SHP77 treated with DMSO at 0.1 percent for 48 hours (cell line): ENCODE measurements around the gene STARD3NL.
"Not testable (repeated sequence)": the region's sequence is repeated elsewhere in the genome, so short reads cannot be mapped to it uniquely, and the experiment has no call there.

Source experiments
- DNase-seq: peaks from one replicate; lab custom pipeline; 2025; lab: John Stamatoyannopoulos, UW

The STARD3NL gene

GRCh38 chr7:38178004-38178694 lies at the start of gene STARD3NL:
Gene STARD3NL, plus strand, starts transcription at chr7:38178245. Its CDS starts 29,260 bp downstream, at chr7:38207505.
- DNase-seq = peak; percentile 100

- DNase-seq = no peak
Observed at GRCh38 chr7:38129162-38129561, 48.9 kb upstream of the STARD3NL start.

GRCh38 chr7:38129579-38129978 lies 48.5 kb upstream of the STARD3NL start:
- no peak for DNase-seq

GRCh38 chr7:38138171-38138570 lies 39.9 kb upstream of the STARD3NL start:
- no peak for DNase-seq

GRCh38 chr7:38141187-38141586 lies 36.9 kb upstream of the STARD3NL start:
- no peak for DNase-seq

- DNase-seq = no peak
Observed at GRCh38 chr7:38142736-38143135, 35.3 kb upstream of the STARD3NL start.

- no peak for DNase-seq
Observed at GRCh38 chr7:38147005-38147404, 31.0 kb upstream of the STARD3NL start.

GRCh38 chr7:38151556-38151955 lies 26.5 kb upstream of the STARD3NL start:
- no peak for DNase-seq

GRCh38 chr7:38153515-38153914 lies 24.5 kb upstream of the STARD3NL start:
- no peak for DNase-seq

- DNase-seq = no peak
Observed at GRCh38 chr7:38154278-38154677, 23.8 kb upstream of the STARD3NL start.

GRCh38 chr7:38160003-38160571 lies 18.0 kb upstream of the STARD3NL start:
- DNase-seq = no peak

GRCh38 chr7:38162036-38162435 lies 16.0 kb upstream of the STARD3NL start:
- no peak for DNase-seq

- DNase-seq = no peak
Observed at GRCh38 chr7:38163671-38164070, 14.4 kb upstream of the STARD3NL start.

GRCh38 chr7:38168890-38169570 lies 9.0 kb upstream of the STARD3NL start:
- DNase-seq = no peak

GRCh38 chr7:38169847-38170246 lies 8.2 kb upstream of the STARD3NL start:
- no peak for DNase-seq

GRCh38 chr7:38171623-38172391 lies 6.2 kb upstream of the STARD3NL start:
- DNase-seq = no peak

GRCh38 chr7:38175547-38175946 lies 2.5 kb upstream of the STARD3NL start:
- DNase-seq = not testable (repeated sequence)

GRCh38 chr7:38177621-38178003 lies 433 bp upstream of the STARD3NL start:
- DNase-seq = no peak

GRCh38 chr7:38178695-38179344 lies 775 bp downstream of the STARD3NL start:
- no peak for DNase-seq

GRCh38 chr7:38179776-38180226 lies 1.8 kb downstream of the STARD3NL start:
- no peak for DNase-seq

GRCh38 chr7:38181111-38181510 lies 3.1 kb downstream of the STARD3NL start:
- no peak for DNase-seq

- DNase-seq = no peak
Observed at GRCh38 chr7:38182450-38182849, 4.4 kb downstream of the STARD3NL start.
